Cerebellar cortex (tissue), 1 donor: ENCODE results near the gene RYR2.

ENCODE experiments used
- DNase-seq: peaks from one replicate; pipeline ENCODE4 v3.0.0-alpha.2; 2015; ENCODE audit warnings: low spot score

The RYR2 gene

GRCh38 chr1:237737448-237737847 lies 695.5 kb downstream of the RYR2 start:
- DNase-seq, result no peak

GRCh38 chr1:237737938-237738610 lies 696.1 kb downstream of the RYR2 start:
- no peak for DNase-seq

- no peak for DNase-seq
Measured at GRCh38 chr1:237740846-237741245, 698.9 kb downstream of the RYR2 start.

GRCh38 chr1:237745545-237745944 lies 703.6 kb downstream of the RYR2 start:
- DNase-seq, result no peak

GRCh38 chr1:237748171-237748960 lies 706.4 kb downstream of the RYR2 start:
- DNase-seq, result no peak

GRCh38 chr1:237749122-237749521 lies 707.1 kb downstream of the RYR2 start:
- no peak for DNase-seq

GRCh38 chr1:237751090-237751489 lies 709.1 kb downstream of the RYR2 start:
- no peak for DNase-seq

GRCh38 chr1:237754627-237755026 lies 712.6 kb downstream of the RYR2 start:
- DNase-seq, result no peak

- no peak for DNase-seq
Measured at GRCh38 chr1:237756304-237756967, 714.5 kb downstream of the RYR2 start.

- no peak for DNase-seq
Measured at GRCh38 chr1:237759377-237759776, 717.4 kb downstream of the RYR2 start.

GRCh38 chr1:237760951-237761350 lies 719.0 kb downstream of the RYR2 start:
- DNase-seq, result no peak

- peak; percentile 10 for DNase-seq
Measured at GRCh38 chr1:237763137-237763536, 721.2 kb downstream of the RYR2 start.

GRCh38 chr1:237763751-237764150 lies 721.8 kb downstream of the RYR2 start:
- no peak for DNase-seq

- no peak for DNase-seq
Measured at GRCh38 chr1:237769916-237770315, 727.9 kb downstream of the RYR2 start.

- no peak for DNase-seq
Measured at GRCh38 chr1:237772009-237772408, 730.0 kb downstream of the RYR2 start.

GRCh38 chr1:237774246-237774645 lies 732.3 kb downstream of the RYR2 start:
- no peak for DNase-seq

GRCh38 chr1:237779356-237779755 lies 737.4 kb downstream of the RYR2 start:
- no peak for DNase-seq

GRCh38 chr1:237786066-237786719 lies 744.2 kb downstream of the RYR2 start:
- DNase-seq, result no peak

- DNase-seq, result no peak
Measured at GRCh38 chr1:237788069-237788468, 746.1 kb downstream of the RYR2 start.

- DNase-seq, result no peak
Measured at GRCh38 chr1:237789619-237790018, 747.6 kb downstream of the RYR2 start.

GRCh38 chr1:237791592-237791991 lies 749.6 kb downstream of the RYR2 start:
- DNase-seq, result no peak

- DNase-seq, result no peak
Measured at GRCh38 chr1:237792149-237792548, 750.2 kb downstream of the RYR2 start.

- no peak for DNase-seq
Measured at GRCh38 chr1:237792726-237793125, 750.7 kb downstream of the RYR2 start.
